OCI-LY1 (cell line): Measurements from ENCODE around the gene MFAP3.

ENCODE experiments used
- H2AFZ ChIP-seq: fragments of 200-600 bp; sonication (generic), shearing (Covaris generic); 2 replicates; pipeline ENCODE4 v1.6.0; 2014; ENCODE audit warnings: antibody characterized with exemption, mild to moderate bottlenecking, low read length
- H3F3A ChIP-seq: fragments of 200-600 bp; sonication (generic), shearing (Covaris generic); 2 replicates; pipeline ENCODE4 v1.6.0; 2014; ENCODE audit warnings: mild to moderate bottlenecking, antibody characterized with exemption, low read length, moderate library complexity; ENCODE audit not compliant: insufficient read depth
- H3K27ac ChIP-seq: fragments of 200-600 bp; sonication (generic); 2 replicates; pipeline ENCODE4 v1.5.1; 2014; ENCODE audit warnings: low read length, mixed run types, mild to moderate bottlenecking, low read depth; ENCODE audit not compliant: poor library complexity, severe bottlenecking
- H3K27me3 ChIP-seq: fragments of 200-600 bp; sonication (generic); 2 replicates; pipeline ENCODE4 v1.6.0; 2014; ENCODE audit warnings: antibody characterized with exemption, mild to moderate bottlenecking, low read length, moderate library complexity; ENCODE audit not compliant: insufficient read depth
- H3K36me3 ChIP-seq: fragments of 200-600 bp; sonication (generic); 2 replicates; pipeline ENCODE4 v1.6.1; 2014; ENCODE audit warnings: mild to moderate bottlenecking, antibody characterized with exemption, low read length, moderate library complexity, mixed read lengths; ENCODE audit not compliant: insufficient read depth
- H3K4me1 ChIP-seq: fragments of 200-600 bp; sonication (generic); 2 replicates; pipeline ENCODE4 v1.5.1; 2014; ENCODE audit warnings: mild to moderate bottlenecking, low read length, moderate library complexity; ENCODE audit not compliant: insufficient read depth, severe bottlenecking
- H3K4me2 ChIP-seq: fragments of 200-600 bp; sonication (generic), shearing (Covaris generic); 2 replicates; pipeline ENCODE4 v1.6.1; 2014; ENCODE audit warnings: low read length
- H3K4me3 ChIP-seq: fragments of 200-600 bp; sonication (generic); 2 replicates; pipeline ENCODE4 v1.5.1; 2014; ENCODE audit warnings: low read length, low read depth, mild to moderate bottlenecking, mixed read lengths; ENCODE audit not compliant: poor library complexity, severe bottlenecking
- H3K79me2 ChIP-seq: fragments of 200-600 bp; shearing (Covaris generic); 2 replicates; pipeline ENCODE4 v1.6.1; 2016; ENCODE audit warnings: mixed run types, low read length, mixed read lengths; ENCODE audit not compliant: insufficient read depth
- H3K9ac ChIP-seq: fragments of 200-600 bp; sonication (generic), shearing (Covaris generic); 2 replicates; pipeline ENCODE4 v1.6.1; 2014; ENCODE audit warnings: mild to moderate bottlenecking, low read length, mixed read lengths
- H3K9me2 ChIP-seq: fragments of 200-600 bp; sonication (generic), shearing (Covaris generic); 2 replicates; pipeline ENCODE4 v1.6.1; 2014; ENCODE audit warnings: low read depth, mild to moderate bottlenecking, low read length, mixed read lengths
- H3K9me3 ChIP-seq: fragments of 200-600 bp; shearing (Covaris generic); 2 replicates; pipeline ENCODE4 v1.6.1; 2014; ENCODE audit warnings: low read length, mixed read lengths
- H4K20me1 ChIP-seq: fragments of 200-600 bp; sonication (generic), shearing (Covaris generic); 2 replicates; pipeline ENCODE4 v1.6.0; 2016; ENCODE audit warnings: mild to moderate bottlenecking, low read length; ENCODE audit not compliant: insufficient read depth
- EZH2 ChIP-seq: fragments of 200-600 bp; sonication (generic), shearing (Covaris generic); IDR thresholded peaks from 2 replicates; pipeline ENCODE4 v1.8.0; 2017; ENCODE audit warnings: borderline replicate concordance, mixed run types, mild to moderate bottlenecking, antibody characterized with exemption, low read length, moderate library complexity, mixed read lengths
- TF ChIP-seq, protein P1 (sequence below): fragments of 200-600 bp; sonication (generic), shearing (Covaris generic); IDR thresholded peaks from 2 replicates; pipeline ENCODE4 v1.5.1; 2017; ENCODE audit warnings: mild to moderate bottlenecking, antibody characterized with exemption, low read length, moderate library complexity, mixed read lengths

Gene MFAP3

DNA sequence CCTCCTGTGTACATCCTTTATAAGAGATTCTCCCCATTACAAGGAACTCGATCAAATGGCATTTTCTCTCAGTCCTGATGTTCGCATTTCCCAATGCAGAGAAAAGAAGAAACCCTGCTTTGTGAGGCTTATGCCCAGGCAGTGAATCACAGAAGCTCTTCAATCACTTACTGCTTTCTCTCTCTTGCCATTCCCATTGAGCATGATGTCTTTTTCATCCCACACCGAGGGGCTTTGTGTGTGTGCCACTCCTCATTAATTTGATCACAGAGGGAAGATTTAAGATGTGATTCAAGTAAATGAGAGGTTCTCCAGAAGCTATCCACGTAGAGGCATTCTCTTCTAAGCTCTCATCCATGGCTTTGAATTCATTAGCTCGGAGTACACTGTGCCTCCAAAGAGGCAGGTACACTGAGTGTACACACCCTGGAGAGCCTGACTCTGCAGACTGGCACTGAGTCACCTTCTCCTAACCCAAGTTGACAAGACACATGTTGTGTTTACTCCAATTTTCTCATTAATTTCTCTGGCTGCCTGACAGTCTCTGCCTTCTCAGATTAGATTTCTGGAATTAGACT is 45.4 kb downstream of the MFAP3 start:
- no peaks in the 10 kb centered on the region for H3K9me2 ChIP-seq
- H3K27ac ChIP-seq: no peak overlapping the region
- H3K4me1 ChIP-seq: no peaks in the 10 kb centered on the region
- H3K4me2 ChIP-seq: no peak overlapping the region
- H3K36me3 ChIP-seq: no peaks in the 10 kb centered on the region
- no peaks in the 10 kb centered on the region for H4K20me1 ChIP-seq
- no peaks in the 10 kb centered on the region for H3K79me2 ChIP-seq
- no peaks in the 10 kb centered on the region; the same call in 1 of the 2 replicates for H3K27me3 ChIP-seq
- H3F3A ChIP-seq: no peaks in the 10 kb centered on the region
- H3K9me3 ChIP-seq: no peaks in the 10 kb centered on the region
- H2AFZ ChIP-seq: no peak overlapping the region
- no peak for TF ChIP-seq EZH2
- TF ChIP-seq, protein P1, sequence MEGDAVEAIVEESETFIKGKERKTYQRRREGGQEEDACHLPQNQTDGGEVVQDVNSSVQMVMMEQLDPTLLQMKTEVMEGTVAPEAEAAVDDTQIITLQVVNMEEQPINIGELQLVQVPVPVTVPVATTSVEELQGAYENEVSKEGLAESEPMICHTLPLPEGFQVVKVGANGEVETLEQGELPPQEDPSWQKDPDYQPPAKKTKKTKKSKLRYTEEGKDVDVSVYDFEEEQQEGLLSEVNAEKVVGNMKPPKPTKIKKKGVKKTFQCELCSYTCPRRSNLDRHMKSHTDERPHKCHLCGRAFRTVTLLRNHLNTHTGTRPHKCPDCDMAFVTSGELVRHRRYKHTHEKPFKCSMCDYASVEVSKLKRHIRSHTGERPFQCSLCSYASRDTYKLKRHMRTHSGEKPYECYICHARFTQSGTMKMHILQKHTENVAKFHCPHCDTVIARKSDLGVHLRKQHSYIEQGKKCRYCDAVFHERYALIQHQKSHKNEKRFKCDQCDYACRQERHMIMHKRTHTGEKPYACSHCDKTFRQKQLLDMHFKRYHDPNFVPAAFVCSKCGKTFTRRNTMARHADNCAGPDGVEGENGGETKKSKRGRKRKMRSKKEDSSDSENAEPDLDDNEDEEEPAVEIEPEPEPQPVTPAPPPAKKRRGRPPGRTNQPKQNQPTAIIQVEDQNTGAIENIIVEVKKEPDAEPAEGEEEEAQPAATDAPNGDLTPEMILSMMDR: no peak
- H3K9ac ChIP-seq: no peak overlapping the region
- no peak overlapping the region for H3K4me3 ChIP-seq

DNA sequence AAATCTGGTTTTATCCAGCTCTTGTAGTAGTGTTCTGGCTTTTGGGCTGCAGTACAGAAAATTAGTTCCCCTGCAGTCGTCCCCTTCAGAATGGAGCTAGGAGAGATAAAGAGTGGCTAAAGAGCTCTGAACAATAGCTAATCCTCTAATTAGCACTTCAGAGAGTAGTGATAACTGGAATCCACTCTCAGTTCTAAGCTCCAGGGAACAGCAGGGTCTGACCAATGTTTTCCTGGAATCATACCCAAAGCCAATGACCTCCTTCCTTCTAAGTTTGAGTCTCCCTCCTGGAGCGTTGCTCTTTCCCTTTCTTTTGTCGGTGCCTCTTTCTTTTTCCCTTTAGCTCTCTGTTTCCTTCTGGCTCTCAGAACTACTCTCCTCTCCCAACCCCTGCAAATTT is 47.4 kb downstream of the MFAP3 start:
- H4K20me1 ChIP-seq: no peaks in the 10 kb centered on the region
- no peak overlapping the region for H3K9ac ChIP-seq
- TF ChIP-seq EZH2: no peak
- TF ChIP-seq, protein P1: no peak
- H3K4me1 ChIP-seq: no peaks in the 10 kb centered on the region
- no peak overlapping the region for H2AFZ ChIP-seq
- H3K79me2 ChIP-seq: no peaks in the 10 kb centered on the region
- H3K4me3 ChIP-seq: no peak overlapping the region
- no peaks in the 10 kb centered on the region; the same call in 1 of the 2 replicates for H3K27me3 ChIP-seq
- H3K9me2 ChIP-seq: no peaks in the 10 kb centered on the region
- H3K9me3 ChIP-seq: no peaks in the 10 kb centered on the region
- H3K27ac ChIP-seq: no peak overlapping the region
- no peaks in the 10 kb centered on the region for H3F3A ChIP-seq
- H3K4me2 ChIP-seq: no peak overlapping the region
- no peaks in the 10 kb centered on the region for H3K36me3 ChIP-seq

DNA sequence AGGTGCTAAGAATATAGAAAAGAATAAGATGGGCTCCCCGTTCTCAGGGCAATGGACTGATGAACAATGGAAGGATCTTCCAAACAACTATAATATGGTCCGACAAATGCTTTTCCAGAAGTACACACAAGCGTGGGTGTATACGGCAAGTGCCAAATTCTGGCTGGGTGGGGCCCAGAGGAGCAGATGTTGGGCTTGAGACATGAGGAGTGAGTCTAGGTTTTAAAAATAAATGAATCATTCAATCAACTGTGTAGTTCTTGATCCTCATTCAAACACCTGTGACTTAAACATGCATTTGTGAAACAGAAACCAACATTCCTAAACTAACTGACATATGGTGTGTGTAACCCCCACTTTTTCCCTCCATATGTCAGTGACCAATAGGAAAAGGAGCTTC is 47.9 kb downstream of the MFAP3 start:
- Histone ChIP-seq H3K4me3 (no peak overlapping the region), H3K9ac (no peak overlapping the region), H3K9me2 (no peaks in the 10 kb centered on the region), H3F3A (no peaks in the 10 kb centered on the region), H3K4me2 (no peak overlapping the region), H4K20me1 (no peaks in the 10 kb centered on the region), H3K79me2 (no peaks in the 10 kb centered on the region), H3K36me3 (no peaks in the 10 kb centered on the region), H3K27me3 (no peaks in the 10 kb centered on the region; the same call in 1 of the 2 replicates), H2AFZ (no peak overlapping the region), H3K27ac (no peak overlapping the region), H3K4me1 (no peaks in the 10 kb centered on the region), H3K9me3 (no peaks in the 10 kb centered on the region)
- TF ChIP-seq EZH2: no peak
- TF ChIP-seq, protein P1: no peak
